PC-9 (cell line): Measurements from ENCODE around the gene ARPC5. TPM values are rescaled to one million over a fixed set of nuclear protein-coding genes. Genes with fewer than 3 reads are reported as not detected.
A peak's percentile ranks its signal among the peaks of the same experiment; 100 is the strongest.

ENCODE experiments used
- BruUV-seq: library from RNA; stranded (reverse); fragments of 400-500 nt; replicated peaks from 2 replicates; lab custom pipeline; 2021; lab: Mats Ljungman, UMichigan
- CTCF ChIA-PET: fragments of 300-600 bp; sonication (Branson Sonifier 250); formaldehyde crosslinking; loops from one replicate; lab custom pipeline; 2022; ENCODE audit warnings: antibody characterized with exemption; lab: Charles Lee
- POLR2A ChIA-PET: fragments of 300-600 bp; sonication (Branson Sonifier 250); formaldehyde crosslinking; loops from one replicate; lab custom pipeline; 2022; ENCODE audit warnings: antibody characterized with exemption; ENCODE audit not compliant: unreplicated experiment; lab: Charles Lee
- DNase-seq, 2 experiments: peaks; one replicate each; pipeline versions ENCODE4 v3.0.0 to v3.0.0-alpha.2; 2015 to 2022; ENCODE audit warnings: mixed read lengths in 1 of 2
- H2AFZ ChIP-seq: fragments of 200-600 bp; sonication (generic); 2 replicates; pipeline ENCODE4 v1.8.1; 2017; ENCODE audit warnings: antibody characterized with exemption
- H3F3A ChIP-seq: fragments of 200-600 bp; sonication (generic); 2 replicates; pipeline ENCODE4 v1.8.1; 2017; ENCODE audit warnings: antibody characterized with exemption, mild to moderate bottlenecking, low read depth; ENCODE audit not compliant: insufficient read depth
- H3K27ac ChIP-seq: fragments of 200-600 bp; sonication (generic); 2 replicates; pipeline ENCODE4 v1.6.1; 2016; ENCODE audit warnings: mixed run types
- H3K27me3 ChIP-seq: fragments of 200-600 bp; sonication (generic); 2 replicates; pipeline ENCODE4 v1.6.1; 2016; ENCODE audit warnings: low read depth, mixed run types; ENCODE audit not compliant: insufficient read depth
- H3K36me3 ChIP-seq: fragments of 200-600 bp; sonication (generic); 2 replicates; pipeline ENCODE4 v1.6.1; 2016; ENCODE audit warnings: low read depth, mixed run types
- H3K4me1 ChIP-seq: fragments of 200-600 bp; sonication (generic); replicated peaks from 2 replicates; pipeline ENCODE4 v1.6.1; 2016; ENCODE audit warnings: mixed run types; ENCODE audit not compliant: insufficient read depth
- H3K4me2 ChIP-seq: fragments of 200-600 bp; sonication (generic); 2 replicates; pipeline ENCODE4 v1.6.1; 2017; ENCODE audit warnings: mixed run types
- H3K4me3 ChIP-seq: fragments of 200-600 bp; sonication (generic); 2 replicates; pipeline ENCODE4 v1.6.1; 2016; ENCODE audit warnings: mixed run types
- H3K79me2 ChIP-seq: fragments of 200-600 bp; sonication (generic); 2 replicates; pipeline ENCODE4 v1.6.1; 2017; ENCODE audit warnings: low read depth, mixed run types
- H3K9me2 ChIP-seq: fragments of 200-600 bp; sonication (generic); 2 replicates; pipeline ENCODE4 v1.8.1; 2017; ENCODE audit warnings: mild to moderate bottlenecking; ENCODE audit not compliant: insufficient read depth
- H3K9me3 ChIP-seq: fragments of 200-600 bp; sonication (generic); 2 replicates; pipeline ENCODE4 v1.8.1; 2016; ENCODE audit warnings: low read depth; ENCODE audit not compliant: insufficient read depth
- H4K20me1 ChIP-seq: fragments of 200-600 bp; sonication (generic); 2 replicates; pipeline ENCODE4 v1.8.1; 2017; ENCODE audit not compliant: insufficient read depth
- CTCF ChIP-seq: fragments of 200-600 bp; sonication (generic); conservative IDR thresholded peaks from 2 replicates; pipeline ENCODE4 v1.6.1; 2017; ENCODE audit warnings: mixed run types, antibody characterized with exemption, mild to moderate bottlenecking, moderate library complexity
- EZH2 ChIP-seq: fragments of 200-600 bp; sonication (generic); IDR thresholded peaks from 2 replicates; pipeline ENCODE4 v1.8.0; 2017; ENCODE audit warnings: antibody characterized with exemption, low read depth
- intact Hi-C: fragments of 100-400 bp; cut with micrococcal nuclease; formaldehyde crosslinking; loops from one replicate; pipeline ENCODE4 v1.10.0; 2022; ENCODE audit not compliant: unreplicated experiment
- total RNA-seq: library from RNA; stranded (reverse); gene quantifications from 2 replicates; pipeline ENCODE4 v1.2.3, GENCODE V29; 2021

Gene ARPC5
- total RNA-seq, 1 experiment from 2014 or later: 143 TPM

- Histone ChIP-seq H3K27me3 (no peaks in the 10 kb centered on the region), H2AFZ (no peak overlapping the region), H3F3A (no peaks in the 10 kb centered on the region), H3K9me2 (no peaks in the 10 kb centered on the region), H3K9me3 (no peaks in the 10 kb centered on the region), H3K4me1 (no peaks in the 10 kb centered on the region), H3K27ac (no peak overlapping the region), H3K4me3 (no peak overlapping the region), H3K36me3 (no peaks in the 10 kb centered on the region), H3K79me2 (no peaks in the 10 kb centered on the region), H3K4me2 (no peak overlapping the region), H4K20me1 (no peaks in the 10 kb centered on the region)
- TF ChIP-seq EZH2 (no peak), CTCF (peak; percentile 94)
- DNase-seq: peak; percentile 54 to 68
- no TSS peak for BruUV-seq
- intact Hi-C loops: loop anchor here (1.0 to 5.0 kb wide), 4 partner anchors 30 to 1037 kb away; no protein-coding TSS in a partner anchor
- CTCF ChIA-PET: interaction anchor here (0.5 to 1.9 kb wide), 6 partner anchors 9 to 260 kb away, joined by 3 to 17 read pairs (median 4); no protein-coding TSS in a partner anchor
- POLR2A ChIA-PET: interaction anchor here (0.6 kb wide), 1 partner anchor 97 kb away, joined by 3 read pairs; no protein-coding TSS in a partner anchor
These were observed 20.0 kb upstream of the ARPC5 start for GRCh38 chr1:183655562-183656075.

DNA sequence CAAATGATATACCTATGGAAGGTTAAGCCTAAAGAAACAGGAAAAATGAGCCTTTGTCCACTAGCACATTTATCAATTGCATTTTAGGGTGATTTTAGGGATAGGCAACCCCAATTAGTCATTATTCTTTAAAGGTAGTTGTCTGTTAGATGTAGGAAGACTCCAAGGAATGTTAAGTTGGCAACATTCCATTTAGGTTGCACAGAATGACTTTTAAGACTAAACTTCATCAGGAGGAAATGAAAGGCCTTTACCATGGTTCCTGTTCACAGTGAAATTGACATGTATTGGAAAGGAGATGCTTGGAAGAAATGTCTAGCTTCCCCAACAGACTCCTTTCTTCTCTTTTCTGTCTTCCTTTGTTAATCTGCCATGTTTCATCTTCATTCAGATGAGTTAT is 19.1 kb upstream of the ARPC5 start:
- Histone ChIP-seq H3K4me3 (no peak overlapping the region), H3K9me2 (no peaks in the 10 kb centered on the region), H4K20me1 (no peaks in the 10 kb centered on the region), H3K79me2 (no peaks in the 10 kb centered on the region), H3K27me3 (no peaks in the 10 kb centered on the region), H3F3A (no peaks in the 10 kb centered on the region), H3K9me3 (no peaks in the 10 kb centered on the region), H2AFZ (no peak overlapping the region), H3K4me2 (no peak overlapping the region), H3K36me3 (no peaks in the 10 kb centered on the region), H3K4me1 (no peaks in the 10 kb centered on the region), H3K27ac (no peak overlapping the region)
- POLR2A ChIA-PET: interaction anchor here (0.6 kb wide), 1 partner anchor 104 kb away, joined by 9 read pairs; no protein-coding TSS in a partner anchor
- TF ChIP-seq CTCF: no peak
- no peak for TF ChIP-seq EZH2
- no TSS peak for BruUV-seq
- CTCF ChIA-PET: interaction anchor here (0.5 kb wide), 2 partner anchors 28 to 732 kb away, joined by 4 read pairs; partner anchors contain the start of gene C1orf21
- no peak for DNase-seq
- intact Hi-C loops: loop anchor here (1.0 to 5.0 kb wide), 4 partner anchors 31 to 1038 kb away; no protein-coding TSS in a partner anchor

DNA sequence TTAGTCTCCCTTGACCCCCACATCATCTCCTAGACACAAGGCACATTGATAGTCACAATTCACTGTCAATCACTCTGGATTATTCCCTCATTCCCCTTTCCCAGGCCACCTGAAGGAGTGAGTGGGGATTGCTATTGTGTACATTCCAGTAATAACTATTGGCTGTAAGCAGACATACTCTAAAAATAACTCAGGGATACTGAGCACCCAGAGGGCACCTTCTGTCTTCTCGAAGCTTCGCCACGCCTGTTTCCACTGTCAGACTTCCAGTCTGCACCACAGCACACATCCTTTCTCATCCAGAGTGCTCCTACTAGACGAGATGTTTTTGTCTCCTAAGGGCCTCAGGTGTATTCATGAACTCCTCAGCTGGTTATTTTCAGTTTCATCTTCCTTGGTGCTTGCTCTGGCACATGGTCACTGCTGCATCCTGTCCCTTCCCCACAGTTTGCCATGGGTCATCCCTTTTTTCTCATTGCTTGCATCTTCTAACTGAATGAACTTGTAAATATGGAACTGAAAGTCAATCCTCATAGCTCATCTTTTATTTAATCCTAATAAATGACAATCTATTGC is 18.4 kb upstream of the ARPC5 start:
- no peak for DNase-seq
- BruUV-seq: no TSS peak

More for the DNA sequence above, 18.4 kb upstream of the ARPC5 start:
- intact Hi-C loops: loop anchor here (2.0 kb wide), 1 partner anchor 569 kb away; no protein-coding TSS in a partner anchor
- no peak overlapping the region for H3K4me2 ChIP-seq
- no peaks in the 10 kb centered on the region for H3K79me2 ChIP-seq
- H2AFZ ChIP-seq: no peak overlapping the region
- no peaks in the 10 kb centered on the region for H4K20me1 ChIP-seq
- no peak overlapping the region for H3K27ac ChIP-seq
- H3K4me1 ChIP-seq: no peaks in the 10 kb centered on the region
- no peaks in the 10 kb centered on the region for H3F3A ChIP-seq
- no peaks in the 10 kb centered on the region for H3K36me3 ChIP-seq
- CTCF ChIA-PET: no interaction called here
- no peaks in the 10 kb centered on the region for H3K9me2 ChIP-seq
- no peak for TF ChIP-seq EZH2
- no peak for TF ChIP-seq CTCF
- H3K27me3 ChIP-seq: no peaks in the 10 kb centered on the region
- no peaks in the 10 kb centered on the region for H3K9me3 ChIP-seq
- H3K4me3 ChIP-seq: no peak overlapping the region
- POLR2A ChIA-PET: no interaction called here
